Activated T-cell treated with anti-CD3 and anti-CD28 coated beads for 24 hours (primary cell): ENCODE measurements around the gene PRSS27.

Experiments
- DNase-seq: peaks from one replicate; pipeline ENCODE4 v3.0.0-alpha.2; 2020; ENCODE audit warnings: low read depth

PRSS27 gene

GRCh38 chr16:2720064-2720457 is at the start of gene PRSS27:
TSS of gene PRSS27 (minus strand) at chr16:2720224. CDS start at chr16:2720160, 64 bp downstream.
- DNase-seq = no peak

GRCh38 chr16:2769675-2770056 is 49.6 kb upstream of the PRSS27 start:
- DNase-seq = no peak

- no peak for DNase-seq
Measured at GRCh38 chr16:2769100-2769529, 49.1 kb upstream of the PRSS27 start.

GRCh38 chr16:2768403-2769089 is 48.5 kb upstream of the PRSS27 start:
- no peak for DNase-seq

- DNase-seq = no peak
Measured at GRCh38 chr16:2767891-2768290, 47.9 kb upstream of the PRSS27 start.

GRCh38 chr16:2767140-2767731 is 47.2 kb upstream of the PRSS27 start:
- no peak for DNase-seq

- DNase-seq = no peak
Measured at GRCh38 chr16:2766430-2767139, 46.6 kb upstream of the PRSS27 start.

- DNase-seq = no peak
Measured at GRCh38 chr16:2765462-2766404, 45.7 kb upstream of the PRSS27 start.

- no peak for DNase-seq
Measured at GRCh38 chr16:2764718-2765117, 44.7 kb upstream of the PRSS27 start.

- no peak for DNase-seq
Measured at GRCh38 chr16:2763173-2763572, 43.1 kb upstream of the PRSS27 start.

GRCh38 chr16:2762711-2763110 is 42.7 kb upstream of the PRSS27 start:
- DNase-seq = no peak

- no peak for DNase-seq
Measured at GRCh38 chr16:2761886-2762583, 42.0 kb upstream of the PRSS27 start.

GRCh38 chr16:2761472-2761871 is 41.4 kb upstream of the PRSS27 start:
- no peak for DNase-seq

- no peak for DNase-seq
Measured at GRCh38 chr16:2757344-2757743, 37.3 kb upstream of the PRSS27 start.

- DNase-seq = no peak
Measured at GRCh38 chr16:2756288-2757015, 36.4 kb upstream of the PRSS27 start.

GRCh38 chr16:2755158-2755557 is 35.1 kb upstream of the PRSS27 start:
- no peak for DNase-seq

GRCh38 chr16:2753733-2754020 is 33.7 kb upstream of the PRSS27 start:
- DNase-seq = no peak

GRCh38 chr16:2752850-2753732 is 33.1 kb upstream of the PRSS27 start:
- DNase-seq = peak; percentile 63

GRCh38 chr16:2752035-2752849 is 32.2 kb upstream of the PRSS27 start, which contains the start of gene SRRM2:
TSS of gene SRRM2 (plus strand) at chr16:2752638. CDS start at chr16:2756365, 3,727 bp downstream.
- peak; percentile 88 for DNase-seq
